HL-60 (cell line): ENCODE results near the gene TRIM40.
A peak's percentile ranks its signal among the peaks of the same experiment; 100 is the strongest.

ENCODE experiments used
- GABPA ChIP-seq: IDR thresholded peaks from 2 replicates; pipeline ENCODE4 v1.6.1; 2012; ENCODE audit warnings: low read depth
- POLR2AphosphoS5 ChIP-seq: IDR thresholded peaks from 2 replicates; pipeline ENCODE4 v1.6.1; 2012; ENCODE audit warnings: low read depth
- TF ChIP-seq, protein P1 (sequence below): IDR thresholded peaks from one replicate; pipeline ENCODE4 v1.5.1; 2011; ENCODE audit warnings: low read length, control low read depth, inconsistent platforms; ENCODE audit not compliant: insufficient read depth

- TF ChIP-seq GABPA, result no peak
- TF ChIP-seq, protein P1, sequence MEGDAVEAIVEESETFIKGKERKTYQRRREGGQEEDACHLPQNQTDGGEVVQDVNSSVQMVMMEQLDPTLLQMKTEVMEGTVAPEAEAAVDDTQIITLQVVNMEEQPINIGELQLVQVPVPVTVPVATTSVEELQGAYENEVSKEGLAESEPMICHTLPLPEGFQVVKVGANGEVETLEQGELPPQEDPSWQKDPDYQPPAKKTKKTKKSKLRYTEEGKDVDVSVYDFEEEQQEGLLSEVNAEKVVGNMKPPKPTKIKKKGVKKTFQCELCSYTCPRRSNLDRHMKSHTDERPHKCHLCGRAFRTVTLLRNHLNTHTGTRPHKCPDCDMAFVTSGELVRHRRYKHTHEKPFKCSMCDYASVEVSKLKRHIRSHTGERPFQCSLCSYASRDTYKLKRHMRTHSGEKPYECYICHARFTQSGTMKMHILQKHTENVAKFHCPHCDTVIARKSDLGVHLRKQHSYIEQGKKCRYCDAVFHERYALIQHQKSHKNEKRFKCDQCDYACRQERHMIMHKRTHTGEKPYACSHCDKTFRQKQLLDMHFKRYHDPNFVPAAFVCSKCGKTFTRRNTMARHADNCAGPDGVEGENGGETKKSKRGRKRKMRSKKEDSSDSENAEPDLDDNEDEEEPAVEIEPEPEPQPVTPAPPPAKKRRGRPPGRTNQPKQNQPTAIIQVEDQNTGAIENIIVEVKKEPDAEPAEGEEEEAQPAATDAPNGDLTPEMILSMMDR, result peak; percentile 97
- TF ChIP-seq POLR2AphosphoS5, result no peak
Measured at GRCh38 chr6:30102970-30103871, 32.7 kb upstream of the TRIM40 start.
